HG03432 (cell line): Measurements from ENCODE around the gene SYNGR2.

Experiments used
- ATAC-seq: cut with Tn5 transposase; IDR thresholded peaks from one replicate; pipeline ENCODE4 v1.9.1; 2021; ENCODE audit warnings: mild to moderate bottlenecking, moderate library complexity; ENCODE audit not compliant: unreplicated experiment

SYNGR2 gene

DNA sequence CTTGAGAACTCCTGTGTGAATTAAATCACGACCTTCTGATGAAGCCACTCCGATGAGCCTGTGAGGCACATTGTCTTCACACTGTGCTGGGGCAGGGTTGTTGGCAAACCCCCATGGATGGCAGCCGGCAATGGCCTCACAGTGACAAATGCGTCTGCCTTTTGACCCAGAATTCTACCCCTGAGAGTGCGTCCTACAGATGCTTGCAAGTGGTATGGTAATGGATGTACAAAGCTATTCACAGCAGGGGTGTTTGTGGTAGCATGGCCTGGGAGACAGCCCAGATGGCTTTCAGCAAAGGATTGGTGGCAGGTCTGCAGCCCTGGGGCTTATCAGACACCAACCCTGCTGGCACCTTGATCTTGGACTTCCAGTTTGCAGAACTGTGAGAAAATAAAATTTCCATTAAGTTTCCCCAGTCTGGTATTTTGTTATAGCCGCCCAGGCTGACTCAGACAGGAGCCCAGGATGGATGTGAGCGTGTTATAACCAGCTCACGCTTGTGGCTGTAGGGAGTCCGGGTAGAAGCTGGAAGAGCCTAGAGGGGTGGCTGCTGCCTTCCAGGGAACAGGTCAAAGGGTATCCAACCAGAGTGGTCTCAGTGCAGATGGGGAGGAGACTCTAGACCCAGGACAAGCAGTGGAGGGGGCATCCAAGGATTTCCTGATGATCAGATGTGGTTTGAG lies 28.9 kb downstream of the SYNGR2 start:
- no peak for ATAC-seq

DNA sequence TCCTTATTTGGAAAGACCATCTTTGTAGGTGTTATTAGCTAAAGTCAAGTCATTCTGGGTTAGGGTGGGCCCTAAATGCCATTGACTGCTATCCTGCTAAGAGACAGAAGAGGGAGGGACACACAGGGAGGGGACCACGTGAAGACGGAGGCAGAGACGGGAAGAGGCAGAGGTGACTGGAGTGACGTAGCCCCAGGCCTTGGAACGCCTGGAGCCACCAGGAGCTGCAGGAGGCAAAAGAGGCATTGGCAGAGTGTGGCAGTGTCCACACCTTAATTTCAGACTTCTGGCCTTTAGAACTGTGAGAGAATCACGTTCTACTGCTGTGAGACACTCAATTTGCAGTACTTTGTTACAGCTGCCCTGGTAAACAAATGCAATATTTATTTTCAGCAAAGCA lies 32.1 kb downstream of the SYNGR2 start:
- no peak for ATAC-seq

DNA sequence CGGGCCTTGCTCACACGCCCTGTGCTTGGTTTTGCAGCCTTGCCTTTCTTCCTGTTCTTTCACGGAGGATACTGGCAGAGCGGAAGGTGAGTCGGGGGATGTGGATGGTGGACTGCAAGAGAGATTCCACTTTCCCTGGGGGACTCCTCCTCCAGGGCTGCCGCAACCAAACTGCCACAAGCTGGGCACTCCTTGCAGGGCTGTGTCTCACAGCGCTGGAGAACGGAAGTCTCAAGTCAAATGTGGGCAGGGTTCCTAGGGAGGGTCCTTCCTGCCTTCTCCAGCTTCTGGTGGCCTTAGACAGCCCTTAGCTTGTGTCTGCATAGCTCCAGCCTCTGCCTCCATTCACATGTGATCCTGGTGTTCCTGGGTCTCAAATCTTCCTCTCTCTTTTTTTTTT lies 34.3 kb downstream of the SYNGR2 start:
- ATAC-seq = no peak

DNA sequence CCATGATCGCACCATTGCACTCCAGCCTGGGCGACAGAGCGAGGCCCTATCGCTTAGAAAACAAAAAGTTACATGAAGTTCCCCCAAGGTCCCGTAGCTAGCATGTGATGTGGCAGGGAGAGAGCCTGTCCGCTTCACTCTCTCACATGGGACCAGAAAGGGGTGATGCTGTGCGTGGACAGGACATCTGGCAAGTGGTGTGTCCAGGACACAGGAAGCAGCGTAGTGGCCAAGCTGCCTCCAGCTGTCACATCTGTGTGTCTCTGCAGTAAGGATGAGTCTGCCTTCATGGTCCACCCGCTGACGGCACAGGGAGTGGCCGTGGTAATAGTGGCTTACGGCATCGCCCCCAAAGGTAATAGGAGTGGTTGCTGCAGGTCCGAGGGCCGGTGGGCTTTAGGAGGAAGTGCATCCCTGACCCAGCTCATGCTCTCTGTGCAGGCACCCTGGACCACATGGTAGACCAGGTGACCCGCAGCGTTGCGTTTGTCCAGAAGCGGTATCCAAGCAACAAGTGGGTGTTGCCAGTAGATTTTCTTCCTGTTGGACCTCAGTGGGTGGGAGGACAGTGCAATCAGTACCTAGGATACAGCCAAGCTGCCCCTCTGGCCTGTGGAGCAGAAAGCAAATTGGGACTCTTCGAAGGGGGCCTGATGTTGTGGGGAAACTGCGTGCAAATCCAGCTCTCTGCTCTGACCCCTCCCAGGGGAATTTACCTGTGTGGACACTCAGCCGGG lies 36.2 kb downstream of the SYNGR2 start:
- no peak for ATAC-seq

DNA sequence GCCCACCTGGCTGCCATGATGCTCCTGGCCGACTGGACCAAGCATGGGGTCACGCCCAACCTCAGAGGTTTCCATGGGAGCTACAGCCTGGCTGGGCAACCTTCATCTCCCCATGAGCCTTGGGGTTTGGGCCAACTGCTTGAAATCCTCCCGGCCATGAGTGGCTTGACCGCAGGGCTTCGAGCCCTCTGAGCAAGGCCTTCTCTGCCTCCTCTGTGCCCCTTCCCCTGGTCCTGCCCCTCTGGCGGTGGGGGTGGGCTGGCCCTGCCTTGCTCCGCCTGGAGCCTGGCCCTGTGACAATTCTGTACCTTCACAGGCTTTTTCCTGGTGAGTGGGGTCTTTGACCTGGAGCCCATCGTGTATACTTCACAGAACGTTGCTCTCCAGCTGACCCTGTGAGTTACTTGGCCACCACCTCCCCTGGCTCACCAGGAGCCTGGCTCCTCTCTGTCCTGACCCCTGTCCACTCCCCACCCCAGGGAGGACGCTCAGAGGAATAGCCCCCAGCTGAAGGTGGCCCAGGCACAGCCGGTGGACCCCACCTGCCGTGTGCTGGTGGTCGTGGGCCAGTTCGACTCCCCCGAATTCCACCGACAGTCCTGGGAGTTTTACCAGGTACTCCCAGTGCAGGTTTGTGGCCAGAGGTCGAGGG lies 36.9 kb downstream of the SYNGR2 start:
- no peak for ATAC-seq

DNA sequence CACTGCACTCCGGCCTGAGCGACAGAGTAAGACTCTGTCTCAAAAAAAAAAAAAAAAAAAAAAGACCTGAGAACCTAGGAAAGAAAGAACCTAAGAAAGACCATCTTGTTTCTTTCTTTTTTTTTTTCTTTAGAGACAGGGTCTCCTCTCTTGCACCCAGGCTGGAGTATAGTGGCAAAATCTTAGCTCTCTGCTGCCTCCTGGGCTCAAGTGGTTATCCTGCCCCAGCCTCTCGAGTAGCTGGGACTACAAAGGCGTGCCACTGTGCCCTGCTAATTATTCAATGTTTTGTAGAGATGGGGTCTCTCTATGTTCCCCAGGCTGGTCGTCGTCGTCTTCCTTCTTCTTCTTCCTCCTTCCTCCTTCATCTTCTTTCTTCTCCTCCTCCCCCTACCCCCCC lies 37.9 kb downstream of the SYNGR2 start:
- ATAC-seq = no peak

DNA sequence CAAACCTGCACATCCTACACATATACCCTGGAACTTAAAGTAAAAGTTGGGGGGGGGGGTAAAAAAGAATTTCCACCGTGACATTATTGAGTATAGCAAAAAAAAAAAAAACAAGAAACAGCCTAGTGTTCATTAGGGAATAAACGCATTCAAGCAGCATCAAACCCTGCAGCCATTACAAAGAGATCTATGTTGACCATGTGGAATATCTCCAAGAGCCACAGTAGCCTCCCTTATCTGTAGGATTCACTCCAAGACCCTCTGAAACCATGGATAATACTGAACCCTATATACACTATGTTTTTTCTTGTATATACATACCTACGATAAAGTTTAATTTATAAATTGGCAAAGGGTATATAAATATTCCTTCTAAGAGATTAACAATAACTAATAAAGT lies 40.1 kb downstream of the SYNGR2 start:
- ATAC-seq = no peak

DNA sequence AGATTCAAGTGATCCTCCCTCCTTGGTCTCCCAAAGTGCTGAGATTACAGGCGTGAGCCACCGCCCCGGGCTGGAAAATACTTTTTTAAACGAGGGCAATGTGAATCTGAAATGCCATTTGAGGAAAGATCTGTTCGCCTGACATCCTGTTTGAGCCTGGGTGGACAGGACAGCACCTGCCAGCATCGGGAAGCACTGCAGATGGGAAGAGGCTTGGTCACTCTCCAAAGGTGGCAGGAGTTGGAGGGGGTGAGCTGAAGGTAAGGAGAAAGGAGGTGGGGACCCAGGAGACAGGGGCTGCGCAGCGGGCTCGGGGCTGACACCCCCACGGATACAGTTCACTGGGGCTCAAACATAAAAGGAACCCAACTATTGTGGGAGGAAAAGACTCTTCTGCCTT lies 41.7 kb downstream of the SYNGR2 start:
- ATAC-seq = no peak

DNA sequence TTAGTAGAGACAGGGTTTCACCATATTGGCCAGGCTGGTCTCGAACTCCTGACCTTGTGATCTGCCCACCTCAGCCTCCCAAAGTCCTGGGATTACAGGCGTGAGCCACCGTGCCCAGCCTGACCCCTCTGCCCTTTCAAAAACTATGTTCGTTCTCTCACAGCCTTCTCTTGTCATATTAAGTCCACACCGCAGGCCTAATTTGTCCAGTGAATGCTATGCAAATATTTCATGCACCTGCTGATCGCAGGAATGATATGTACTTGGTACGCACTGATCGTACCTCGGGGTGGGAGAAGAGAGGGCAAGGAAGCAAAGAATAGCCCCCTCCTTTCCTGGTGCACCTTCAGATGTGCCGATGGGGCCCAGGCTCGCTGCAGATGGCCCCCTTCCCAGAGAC lies 42.7 kb downstream of the SYNGR2 start:
- ATAC-seq = no peak

DNA sequence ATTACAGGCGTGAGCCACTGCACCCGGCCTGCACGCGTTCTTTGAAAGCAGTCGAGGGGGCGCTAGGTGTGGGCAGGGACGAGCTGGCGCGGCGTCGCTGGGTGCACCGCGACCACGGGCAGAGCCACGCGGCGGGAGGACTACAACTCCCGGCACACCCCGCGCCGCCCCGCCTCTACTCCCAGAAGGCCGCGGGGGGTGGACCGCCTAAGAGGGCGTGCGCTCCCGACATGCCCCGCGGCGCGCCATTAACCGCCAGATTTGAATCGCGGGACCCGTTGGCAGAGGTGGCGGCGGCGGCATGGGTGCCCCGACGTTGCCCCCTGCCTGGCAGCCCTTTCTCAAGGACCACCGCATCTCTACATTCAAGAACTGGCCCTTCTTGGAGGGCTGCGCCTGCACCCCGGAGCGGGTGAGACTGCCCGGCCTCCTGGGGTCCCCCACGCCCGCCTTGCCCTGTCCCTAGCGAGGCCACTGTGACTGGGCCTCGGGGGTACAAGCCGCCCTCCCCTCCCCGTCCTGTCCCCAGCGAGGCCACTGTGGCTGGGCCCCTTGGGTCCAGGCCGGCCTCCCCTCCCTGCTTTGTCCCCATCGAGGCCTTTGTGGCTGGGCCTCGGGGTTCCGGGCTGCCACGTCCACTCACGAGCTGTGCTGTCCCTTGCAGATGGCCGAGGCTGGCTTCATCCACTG lies 45.8 kb downstream of the SYNGR2 start, which contains the start of gene BIRC5:
TSS of gene BIRC5 (plus strand) at position 238 of the 690 bp plus-strand sequence. CDS start at position 302, 64 bp downstream.
- ATAC-seq = peak; percentile 92

DNA sequence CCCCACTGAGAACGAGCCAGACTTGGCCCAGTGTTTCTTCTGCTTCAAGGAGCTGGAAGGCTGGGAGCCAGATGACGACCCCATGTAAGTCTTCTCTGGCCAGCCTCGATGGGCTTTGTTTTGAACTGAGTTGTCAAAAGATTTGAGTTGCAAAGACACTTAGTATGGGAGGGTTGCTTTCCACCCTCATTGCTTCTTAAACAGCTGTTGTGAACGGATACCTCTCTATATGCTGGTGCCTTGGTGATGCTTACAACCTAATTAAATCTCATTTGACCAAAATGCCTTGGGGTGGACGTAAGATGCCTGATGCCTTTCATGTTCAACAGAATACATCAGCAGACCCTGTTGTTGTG lies 46.3 kb downstream of the SYNGR2 start:
- no peak for ATAC-seq

DNA sequence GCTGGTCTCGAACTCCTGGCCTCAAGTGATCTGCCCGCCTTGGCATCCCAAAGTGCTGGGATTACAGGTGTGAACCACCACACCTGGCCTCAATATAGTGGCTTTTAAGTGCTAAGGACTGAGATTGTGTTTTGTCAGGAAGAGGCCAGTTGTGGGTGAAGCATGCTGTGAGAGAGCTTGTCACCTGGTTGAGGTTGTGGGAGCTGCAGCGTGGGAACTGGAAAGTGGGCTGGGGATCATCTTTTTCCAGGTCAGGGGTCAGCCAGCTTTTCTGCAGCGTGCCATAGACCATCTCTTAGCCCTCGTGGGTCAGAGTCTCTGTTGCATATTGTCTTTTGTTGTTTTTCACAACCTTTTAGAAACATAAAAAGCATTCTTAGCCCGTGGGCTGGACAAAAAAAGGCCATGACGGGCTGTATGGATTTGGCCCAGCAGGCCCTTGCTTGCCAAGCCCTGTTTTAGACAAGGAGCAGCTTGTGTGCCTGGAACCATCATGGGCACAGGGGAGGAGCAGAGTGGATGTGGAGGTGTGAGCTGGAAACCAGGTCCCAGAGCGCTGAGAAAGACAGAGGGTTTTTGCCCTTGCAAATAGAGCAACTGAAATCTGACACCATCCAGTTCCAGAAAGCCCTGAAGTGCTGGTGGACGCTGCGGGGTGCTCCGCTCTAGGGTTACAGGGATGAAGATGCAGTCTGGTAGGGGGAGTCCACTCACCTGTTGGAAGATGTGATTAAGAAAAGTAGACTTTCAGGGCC lies 51.2 kb downstream of the SYNGR2 start:
- no peak for ATAC-seq
